Epidermal melanocyte (primary cell): ENCODE results near the gene TMEM87A.

Experiments
- DNase-seq: peaks from one replicate; pipeline ENCODE4 v3.0.0; 2011; ENCODE audit warnings: low spot score; ENCODE audit not compliant: insufficient read length

TMEM87A gene

GRCh38 chr15:42207674-42208579 lies 65.3 kb downstream of the TMEM87A start, which contains the start of gene VPS39:
Gene VPS39, minus strand, starts transcription at chr15:42208304. Its CDS starts 151 bp downstream, at chr15:42208153.
- DNase-seq, result peak; percentile 85

DNA sequence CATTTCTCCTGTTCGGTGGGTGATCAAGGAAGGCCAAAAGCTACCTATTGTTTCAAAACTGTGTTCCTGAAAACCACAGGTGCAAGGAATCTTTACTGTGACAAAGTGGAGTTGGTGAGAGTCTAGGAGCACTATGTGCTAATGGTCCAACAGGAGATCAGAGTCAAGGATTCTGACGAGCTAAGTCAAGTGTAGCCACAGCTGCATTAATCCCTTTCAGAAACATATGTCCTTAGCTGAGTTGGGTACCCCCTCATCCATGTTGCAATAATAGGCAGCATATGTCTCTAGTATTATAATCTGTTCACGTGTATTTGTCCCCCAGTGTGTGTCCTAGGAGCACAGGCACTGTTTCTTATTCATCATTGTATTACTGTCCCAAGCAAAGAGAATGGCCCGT lies 66.8 kb downstream of the TMEM87A start:
- no peak for DNase-seq

GRCh38 chr15:42203891-42204290 lies 69.3 kb downstream of the TMEM87A start:
- no peak for DNase-seq

GRCh38 chr15:42202653-42203052 lies 70.6 kb downstream of the TMEM87A start:
- DNase-seq, result no peak

- DNase-seq, result no peak
These were observed 71.4 kb downstream of the TMEM87A start for GRCh38 chr15:42201801-42202200.

DNA sequence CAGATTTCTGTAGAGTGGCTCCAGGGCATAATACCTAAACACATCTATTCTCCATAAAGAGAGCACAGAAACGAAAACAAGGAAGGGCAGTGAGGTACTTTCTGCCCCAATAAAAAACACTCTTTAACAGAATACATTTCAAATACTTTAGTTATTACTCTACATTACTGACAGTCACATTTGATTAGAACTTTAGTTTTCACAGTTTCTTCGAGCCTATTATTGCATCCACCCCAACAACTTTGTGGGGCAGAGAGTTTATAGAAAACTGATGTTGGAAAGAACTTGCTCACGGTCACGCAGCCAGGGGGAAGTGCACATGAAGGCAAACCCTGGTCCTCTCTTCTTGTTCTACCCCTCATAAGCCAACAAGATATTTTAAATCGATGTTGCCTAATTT lies 74.1 kb downstream of the TMEM87A start:
- DNase-seq, result no peak

DNA sequence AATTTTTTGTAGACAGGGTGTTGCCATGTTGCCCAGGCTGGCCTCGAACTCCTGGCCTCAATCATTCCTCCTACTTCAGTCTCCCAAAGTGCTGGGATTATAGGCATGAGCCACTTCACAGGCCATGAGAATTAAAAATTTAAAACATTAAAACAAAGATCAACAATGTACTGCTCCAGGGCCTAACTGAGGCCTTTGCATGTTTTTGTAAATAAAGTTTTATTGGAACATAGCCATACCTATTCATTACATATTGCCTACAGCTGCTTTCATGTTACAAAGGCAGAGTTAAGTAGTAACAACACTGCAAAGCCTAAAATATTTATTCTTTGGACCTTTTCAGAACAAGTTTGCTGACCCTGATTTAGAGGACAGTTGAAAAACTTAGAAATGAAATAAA lies 74.7 kb downstream of the TMEM87A start:
- no peak for DNase-seq

DNA sequence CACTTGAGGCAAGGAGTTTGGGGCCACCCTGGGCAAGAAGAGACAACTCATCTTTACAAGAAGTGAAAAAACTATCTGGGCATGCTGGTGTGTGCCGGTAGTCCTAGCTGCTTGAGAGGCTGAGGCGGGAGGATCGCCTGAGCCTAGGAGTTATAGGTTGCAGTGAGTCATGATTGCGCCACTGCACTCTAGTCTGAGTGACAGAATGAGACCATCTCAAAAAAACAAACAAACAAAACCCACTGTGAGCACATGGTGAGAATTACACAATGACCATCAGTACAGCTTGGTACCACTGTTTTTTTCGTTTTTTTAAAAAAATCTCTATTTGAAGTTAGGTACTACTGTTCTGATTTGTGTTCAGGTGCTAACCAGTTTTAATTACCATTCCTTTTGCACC lies 78.7 kb downstream of the TMEM87A start:
- no peak for DNase-seq

- DNase-seq, result no peak
These were observed 79.8 kb downstream of the TMEM87A start for GRCh38 chr15:42193383-42193782.

- no peak for DNase-seq
These were observed 81.5 kb downstream of the TMEM87A start for GRCh38 chr15:42191610-42192346.

DNA sequence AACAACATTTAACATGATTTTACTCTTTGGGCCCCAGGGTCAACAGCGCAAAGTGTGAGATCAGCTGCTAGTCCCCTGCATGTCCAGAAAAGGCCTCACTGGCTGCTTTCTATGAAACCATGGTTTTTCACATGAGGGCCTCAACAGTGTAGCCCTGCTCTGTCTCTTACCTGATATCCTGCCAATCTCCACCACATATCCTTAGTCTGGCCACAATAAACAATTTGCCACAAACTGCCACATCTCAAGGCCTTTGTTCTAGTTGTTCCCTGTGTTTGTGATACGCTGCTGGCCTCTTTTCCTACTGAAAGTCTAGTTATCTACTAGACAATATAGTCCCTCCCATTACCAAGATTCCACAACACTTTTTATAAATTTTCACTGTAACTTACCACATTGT lies 82.9 kb downstream of the TMEM87A start:
- no peak for DNase-seq

DNA sequence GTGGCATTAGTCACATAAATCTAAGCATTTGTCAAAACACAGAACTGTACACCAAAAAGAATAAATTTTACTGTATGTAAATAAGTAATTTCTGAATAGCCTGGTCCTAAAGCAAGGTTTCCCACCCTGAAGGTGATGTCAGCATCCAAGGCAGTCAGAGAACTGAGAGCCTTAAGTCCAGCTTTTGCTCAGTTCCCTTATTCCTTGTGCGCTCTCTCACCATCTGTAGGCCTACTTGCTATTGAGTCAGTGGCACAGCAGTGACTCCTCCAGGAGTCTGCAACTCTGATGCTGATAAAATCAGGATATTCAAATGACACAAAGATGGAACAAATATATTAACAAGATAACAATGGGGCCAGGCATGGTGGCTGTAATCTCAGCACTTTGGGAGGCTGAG lies 87.4 kb downstream of the TMEM87A start:
- no peak for DNase-seq

- DNase-seq, result no peak
These were observed 88.5 kb downstream of the TMEM87A start for GRCh38 chr15:42184736-42185135.

- DNase-seq, result no peak
These were observed 88.9 kb downstream of the TMEM87A start for GRCh38 chr15:42184296-42184695.

DNA sequence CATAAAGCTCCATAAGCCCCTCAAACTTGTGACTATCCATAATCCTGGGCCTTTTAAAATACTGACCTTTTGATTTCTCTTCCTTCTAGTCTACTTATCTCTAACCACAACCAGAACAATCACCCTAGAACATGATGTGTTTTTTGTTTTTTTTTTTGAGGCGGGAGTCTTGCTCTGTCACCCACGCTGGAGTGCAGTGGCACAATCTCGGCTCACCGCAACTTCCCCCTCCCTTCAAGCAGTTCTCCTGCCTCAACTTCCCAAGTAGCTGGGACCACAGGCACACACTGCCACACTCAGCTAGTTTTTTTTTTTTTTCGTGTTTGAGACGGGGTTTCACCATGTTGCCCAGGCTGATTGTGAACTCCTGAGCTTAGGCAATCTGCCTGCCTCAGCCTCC lies 90.3 kb downstream of the TMEM87A start:
- DNase-seq, result no peak

- DNase-seq, result no peak
These were observed 90.8 kb downstream of the TMEM87A start for GRCh38 chr15:42182328-42182886.

DNA sequence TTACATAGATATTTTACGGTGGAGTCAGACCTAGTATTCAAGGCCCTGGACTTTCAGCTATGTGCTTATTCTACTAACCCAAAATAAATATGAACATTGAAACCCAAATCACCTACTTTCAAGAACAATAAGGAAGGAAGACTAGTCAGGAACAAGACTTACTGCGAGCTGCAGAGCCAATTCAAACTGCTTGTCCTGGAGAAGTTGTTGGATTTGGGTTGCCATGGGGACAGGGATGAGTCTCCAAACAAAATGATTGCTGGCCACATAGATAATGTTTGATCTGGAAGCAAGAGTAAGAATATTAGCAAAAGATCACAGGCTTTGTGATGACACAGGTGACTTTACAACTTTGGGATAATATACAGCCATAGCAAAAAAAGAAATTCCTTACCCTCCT lies 95.2 kb downstream of the TMEM87A start:
- DNase-seq, result no peak

GRCh38 chr15:42175671-42176070 lies 97.6 kb downstream of the TMEM87A start:
- DNase-seq, result no peak

DNA sequence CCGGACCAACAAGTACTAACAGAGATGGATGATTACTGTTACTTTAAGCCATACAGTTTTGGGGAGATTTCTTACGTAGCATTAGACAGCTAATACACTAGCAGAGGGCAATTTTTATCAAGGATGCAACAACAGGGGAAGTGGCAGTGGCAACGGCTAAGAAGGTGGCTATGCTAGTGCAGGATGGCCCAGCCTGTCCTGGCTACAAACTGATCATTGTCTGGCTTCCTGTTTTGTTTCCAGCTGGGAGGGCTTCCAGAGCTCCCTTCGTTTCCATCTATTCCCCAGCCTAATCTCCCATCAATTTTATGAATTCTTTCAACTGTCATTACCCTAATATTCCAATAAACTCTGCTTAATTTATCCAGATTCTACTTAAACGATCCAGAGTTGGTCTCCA lies 100.8 kb downstream of the TMEM87A start:
- DNase-seq, result no peak

DNA sequence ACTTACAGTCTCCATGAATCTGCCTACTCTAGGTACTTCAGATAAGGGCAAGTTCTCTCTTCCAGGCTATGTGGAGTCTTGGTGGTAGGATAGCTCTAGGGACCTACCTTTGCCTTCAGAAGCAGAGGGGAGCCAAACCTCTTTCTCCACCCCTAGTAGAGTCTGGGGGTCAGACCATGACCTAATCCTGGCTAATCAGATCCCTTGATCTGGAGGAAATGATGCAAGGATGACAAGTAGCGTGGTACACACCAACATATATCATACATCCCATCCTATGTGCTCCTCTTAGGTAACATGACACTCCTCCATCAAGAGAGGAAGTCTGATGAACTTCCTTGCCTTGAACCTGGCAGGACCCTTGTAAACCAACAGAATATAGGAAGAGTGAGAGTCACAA lies 101.4 kb downstream of the TMEM87A start:
- no peak for DNase-seq

- no peak for DNase-seq
These were observed 102.1 kb downstream of the TMEM87A start for GRCh38 chr15:42171122-42171521.

- no peak for DNase-seq
These were observed 106.8 kb downstream of the TMEM87A start for GRCh38 chr15:42166225-42166940.
